HepG2 (cell line): Measurements from ENCODE around the gene DGKD. TPM values are rescaled to one million over a fixed set of nuclear protein-coding genes. Genes with fewer than 3 reads are reported as not detected.
A peak's percentile ranks its signal among the peaks of the same experiment; 100 is the strongest.

Source experiments
- ATAC-seq: fragments of 200-7000 bp; cut with Tn5 transposase; 3 replicates; pipeline ENCODE4 v1.9.1; 2020; ENCODE audit warnings: mild to moderate bottlenecking, moderate library complexity
- BruUV-seq: library from RNA; stranded (reverse); fragments of 400-500 nt; replicated peaks from 2 replicates; lab custom pipeline; 2021; lab: Mats Ljungman, UMichigan
- CTCF ChIA-PET: fragments of 300-600 bp; formaldehyde crosslinking; extraction: SDS; loops from one replicate; lab custom pipeline; 2021; ENCODE audit warnings: low total read pairs, inconsistent platforms, low intra/inter-chr PET ratio; lab: Yijun Ruan, JAX
- POLR2A ChIA-PET: fragments of 350-600 bp; sonication (Branson Sonifier 250); formaldehyde crosslinking; loops from one replicate; lab custom pipeline; 2020; ENCODE audit warnings: antibody characterized with exemption, inconsistent platforms; lab: Yijun Ruan, JAX
- DNase-seq: peaks from one replicate; pipeline ENCODE4 v3.0.0-alpha.2; 2015; ENCODE audit warnings: low spot score
- FAIRE-seq: peaks from 3 replicates; lab custom pipeline; 2011; peaks lifted over from hg19 to GRCh38; lab: Jason Lieb, UNC
- H2AFZ ChIP-seq: one replicate; pipeline ENCODE4 v1.6.1; 2011; ENCODE audit warnings: low read length, inconsistent platforms
- H3K27ac ChIP-seq: fragments of 300-600 bp; 3 replicates; pipeline ENCODE4 v1.8.0; 2011; ENCODE audit warnings: mixed run types, mild to moderate bottlenecking, mixed read lengths, low read length, inconsistent platforms; ENCODE audit not compliant: insufficient read depth; ENCODE audit errors: extremely low read length
- H3K27me3 ChIP-seq, 2 experiments: fragments of 200-600 bp in 1 of 2; 2 replicates in 1 of 2; 3 replicates in 1 of 2; pipeline versions ENCODE4 v1.6.0 to v1.8.0; 2011; ENCODE audit warnings: low read length in 2 of 2, mild to moderate bottlenecking in 2 of 2, moderate library complexity in 2 of 2, inconsistent platforms in 1 of 2; ENCODE audit not compliant: insufficient read depth in 2 of 2, control insufficient read depth in 1 of 2
- H3K36me3 ChIP-seq, 2 experiments: fragments of 200-600 bp in 1 of 2; replicated peaks in 1 of 2; 2 replicates in 1 of 2; 3 replicates in 1 of 2; pipeline versions ENCODE4 v1.5.1 to v1.8.0; 2011; ENCODE audit warnings: low read length in 2 of 2, inconsistent platforms in 1 of 2; ENCODE audit not compliant: insufficient read depth in 2 of 2, control insufficient read depth in 1 of 2
- H3K4me1 ChIP-seq: 2 replicates; pipeline ENCODE4 v1.5.1; 2012; ENCODE audit warnings: low read length, inconsistent platforms; ENCODE audit not compliant: insufficient read depth
- H3K4me2 ChIP-seq: 2 replicates; pipeline ENCODE4 v1.6.0; 2011; ENCODE audit warnings: low read depth, low read length, inconsistent platforms
- H3K4me3 ChIP-seq, 3 experiments: fragments of 200-600 bp in 1 of 3; sonication (generic), shearing (Covaris generic) in 1 of 3; replicated peaks in 1 of 3; 2 replicates each; pipeline ENCODE4 v1.5.1; 2011 to 2016; ENCODE audit warnings: low read length in 3 of 3, inconsistent platforms in 2 of 3, low read depth in 2 of 3, mild to moderate bottlenecking in 2 of 3, control low read depth in 1 of 3, mixed read lengths in 1 of 3; ENCODE audit not compliant: insufficient read depth in 1 of 3
- H3K79me2 ChIP-seq: one replicate; pipeline ENCODE4 v1.6.1; 2011; ENCODE audit warnings: low read length, inconsistent platforms; ENCODE audit not compliant: insufficient read depth
- H3K9ac ChIP-seq: 2 replicates; pipeline ENCODE4 v1.6.0; 2011; ENCODE audit warnings: mild to moderate bottlenecking, low read depth, low read length, inconsistent platforms; ENCODE audit not compliant: insufficient read depth
- H3K9me3 ChIP-seq: 2 replicates; pipeline ENCODE4 v1.5.1; 2012; ENCODE audit warnings: mild to moderate bottlenecking, low read length
- H4K20me1 ChIP-seq: 2 replicates; pipeline ENCODE4 v1.6.0; 2011; ENCODE audit warnings: inconsistent platforms, mild to moderate bottlenecking, low read length, moderate library complexity; ENCODE audit not compliant: insufficient read depth
- CTCF ChIP-seq: sonication (generic); formaldehyde crosslinking; IDR thresholded peaks from 2 replicates; pipeline ENCODE4 v1.5.0; 2020; ENCODE audit warnings: mild to moderate bottlenecking, missing genetic modification reagents, moderate library complexity
- GFI1 ChIP-seq: sonication (generic); formaldehyde crosslinking; IDR thresholded peaks from 2 replicates; pipeline ENCODE4 v1.5.0; 2020; ENCODE audit warnings: missing genetic modification reagents, mild to moderate bottlenecking, borderline replicate concordance
- HOXA5 ChIP-seq: sonication (generic); formaldehyde crosslinking; IDR thresholded peaks from 2 replicates; pipeline ENCODE4 v1.4.0; 2020; ENCODE audit warnings: missing genetic modification reagents
- MED13 ChIP-seq: sonication (generic); formaldehyde crosslinking; IDR thresholded peaks from 2 replicates; pipeline ENCODE4 v1.5.0; 2020; ENCODE audit warnings: missing genetic modification reagents
- MXD3 ChIP-seq: IDR thresholded peaks from 2 replicates; pipeline ENCODE4 v1.6.1; 2016; ENCODE audit warnings: mild to moderate bottlenecking, missing biosample characterization, missing genetic modification reagents
- STAG1 ChIP-seq: sonication (generic); formaldehyde crosslinking; IDR thresholded peaks from 2 replicates; pipeline ENCODE4 v1.4.0; 2020; ENCODE audit warnings: missing genetic modification reagents
- ZNF142 ChIP-seq: sonication (generic); formaldehyde crosslinking; IDR thresholded peaks from 2 replicates; pipeline ENCODE4 v1.4.0; 2020; ENCODE audit warnings: missing genetic modification reagents
- ZNF292 ChIP-seq: sonication (generic); formaldehyde crosslinking; IDR thresholded peaks from 2 replicates; pipeline ENCODE4 v1.8.1; 2022; ENCODE audit warnings: mild to moderate bottlenecking, low read depth, missing genetic modification reagents, borderline replicate concordance
- ZNF333 ChIP-seq: sonication (generic); formaldehyde crosslinking; IDR thresholded peaks from 2 replicates; pipeline ENCODE4 v1.4.0; 2020; ENCODE audit warnings: mild to moderate bottlenecking, missing genetic modification reagents, borderline replicate concordance
- ZNF501 ChIP-seq: sonication (generic); formaldehyde crosslinking; IDR thresholded peaks from 2 replicates; pipeline ENCODE4 v1.5.1; 2020; ENCODE audit warnings: mild to moderate bottlenecking, moderate library complexity, missing genetic modification reagents
- ZNF562 ChIP-seq: sonication (generic); formaldehyde crosslinking; IDR thresholded peaks from 2 replicates; pipeline ENCODE4 v1.8.0; 2022; ENCODE audit warnings: missing genetic modification reagents, borderline replicate concordance
- WGBS: methylation state at CpG from one replicate; pipeline ENCODE4 v1.1.6; 2017; ENCODE audit warnings: low lambda C conversion rate; 5-methylcytosine and 5-hydroxymethylcytosine counted together
- in situ Hi-C: cut with HindIII; loops from 2 replicates; pipeline ENCODE4 v1.10.0; 2017; ENCODE audit warnings: low pct_unique_long_range_greater_than_20kb; ENCODE audit not compliant: extremely low pct_ligation_motif_present
- intact Hi-C: fragments of 100-400 bp; cut with micrococcal nuclease; formaldehyde crosslinking; loops from one replicate; pipeline ENCODE4 v1.10.0; 2022; ENCODE audit not compliant: unreplicated experiment
- polyA plus RNA-seq, 8 experiments: library from polyadenylated mRNA; depleted of rRNA in 3 of 8; stranded (reverse) in 7 of 8; unstranded in 1 of 8; fragments of >200 nt; fragmentation: Illumina TruSeq in 4 of 8; extraction: Trizol in 4 of 8; gene quantifications; 2 replicates each; pipeline versions ENCODE4 v1.2.1 to v1.2.3, GENCODE V29; 2011 to 2016; ENCODE audit warnings: low read depth in 4 of 8, missing spikeins in 1 of 8, mixed read lengths in 1 of 8; ENCODE audit not compliant: insufficient read depth in 1 of 8
- total RNA-seq, 5 experiments: library from RNA; depleted of rRNA; stranded (reverse); fragments of >200 nt; fragmentation: Illumina TruSeq; extraction: Trizol; gene quantifications; 2 replicates each; pipeline ENCODE4 v1.2.3, GENCODE V29; 2016; ENCODE audit warnings: low read depth in 1 of 5

DGKD gene
- total and polyA plus RNA-seq, 2 of the 13 experiments (the other 11 are each of a cell fraction or from before 2014, with no cell fraction given) = 24.5 to 33.2 TPM

GRCh38 chr2:233314180-233314925 is 39.9 kb upstream of the DGKD start:
- DNase-seq (no peak), ATAC-seq (peak; percentile 70), FAIRE-seq (no peak)
- CTCF ChIA-PET = no interaction called here
- POLR2A ChIA-PET = interaction anchor here (0.6 to 0.7 kb wide), 2 partner anchors 33 to 58 kb away, joined by 3 read pairs; no protein-coding TSS in a partner anchor
- intact Hi-C loops (no loop called here), in situ Hi-C loops (loop anchor here (25.0 kb wide), 1 partner anchor 523 kb away; no protein-coding TSS in a partner anchor)
- Histone ChIP-seq H3K79me2 (no peaks in the 10 kb centered on the region), H2AFZ (no peak overlapping the region), H3K27ac (no peak overlapping the region), H3K36me3 (no peaks in the 10 kb centered on the region), H3K4me3 (no peak overlapping the region), H4K20me1 (no peaks in the 10 kb centered on the region), H3K27me3 (peaks cover 0 to 28% of the 10 kb centered on the region in 2 experiments; a peak in 4 of 5 replicates), H3K4me2 (no peak overlapping the region), H3K9ac (no peak overlapping the region), H3K9me3 (no peaks in the 10 kb centered on the region), H3K4me1 (peaks cover 5% of the 10 kb centered on the region; the same call in 1 of the 2 replicates)
- WGBS = 54% methylated on average over 18 of the region's 20 CpGs
- BruUV-seq = no TSS peak
- TF ChIP-seq ZNF292 (CRISPR knock-in tag) (no peak), ZNF142 (CRISPR knock-in tag) (no peak), ZNF333 (CRISPR knock-in tag) (no peak), MXD3 (CRISPR knock-in tag) (no peak), ZNF501 (CRISPR knock-in tag) (no peak), STAG1 (CRISPR knock-in tag) (peak; percentile 36), MED13 (CRISPR knock-in tag) (no peak), CTCF (peak; percentile 17; the same call in 1 of the 2 replicates), HOXA5 (no peak), ZNF562 (no peak), GFI1 (CRISPR knock-in tag) (no peak)
